GM12878 (cell line): ENCODE measurements around the gene TATDN2. TPM values are rescaled to one million over a fixed set of nuclear protein-coding genes. Genes with fewer than 3 reads are reported as not detected.

Experiments
- ATAC-seq: fragments of 200-7000 bp; cut with Tn5 transposase; 3 replicates; pipeline ENCODE4 v1.9.1; 2020; ENCODE audit warnings: mild to moderate bottlenecking, moderate library complexity
- BruUV-seq: library from RNA; stranded (reverse); fragments of 400-500 nt; replicated peaks from 2 replicates; lab custom pipeline; 2021; lab: Mats Ljungman, UMichigan
- CTCF ChIA-PET: fragments of 300-600 bp; sonication (Branson Sonifier 250); formaldehyde crosslinking; extraction: SDS; loops from one replicate; lab custom pipeline; 2021; ENCODE audit warnings: inconsistent platforms; lab: Yijun Ruan, JAX
- POLR2A ChIA-PET: fragments of 350-600 bp; formaldehyde crosslinking; extraction: SDS; loops from one replicate; lab custom pipeline; 2021; ENCODE audit warnings: inconsistent platforms; lab: Charles Lee
- RAD21 ChIA-PET: fragments of 300-600 bp; sonication (Branson Sonifier 250); formaldehyde crosslinking; loops from one replicate; lab custom pipeline; 2023; ENCODE audit warnings: antibody characterized with exemption; ENCODE audit not compliant: unreplicated experiment; lab: Charles Lee
- SMC1A ChIA-PET: fragments of 300-600 bp; sonication (Branson Sonifier 250); formaldehyde crosslinking; loops from one replicate; lab custom pipeline; 2023; ENCODE audit not compliant: unreplicated experiment, uncharacterized antibody; lab: Charles Lee
- DNase-seq: peaks from one replicate; pipeline ENCODE4 v3.0.0-alpha.2; 2011; ENCODE audit warnings: low read depth, low spot score
- FAIRE-seq: peaks from 3 replicates; lab custom pipeline; 2011; peaks lifted over from hg19 to GRCh38; lab: Jason Lieb, UNC
- H2AFZ ChIP-seq: 2 replicates; pipeline ENCODE4 v1.6.0; 2011; ENCODE audit warnings: low read depth, low read length, control low read depth; ENCODE audit not compliant: control insufficient read depth
- H3K27ac ChIP-seq: 2 replicates; pipeline ENCODE4 v1.5.1; 2011; ENCODE audit warnings: control low read depth; ENCODE audit not compliant: control insufficient read depth, insufficient read depth
- H3K27me3 ChIP-seq, 2 experiments: replicated peaks in 1 of 2; 2 replicates each; pipeline versions ENCODE4 v1.6.0 to v1.6.1; 2011; ENCODE audit warnings: low read length in 1 of 2; ENCODE audit not compliant: control insufficient read depth in 2 of 2, insufficient read depth in 2 of 2
- H3K36me3 ChIP-seq, 2 experiments: 2 replicates each; pipeline ENCODE4 v1.5.1; 2011; ENCODE audit warnings: low read length in 1 of 2; ENCODE audit not compliant: control insufficient read depth in 2 of 2, insufficient read depth in 2 of 2
- H3K4me1 ChIP-seq: 2 replicates; pipeline ENCODE4 v1.6.1; 2011; ENCODE audit warnings: mild to moderate bottlenecking, low read length, moderate library complexity, mixed read lengths; ENCODE audit not compliant: control insufficient read depth, insufficient read depth
- H3K4me2 ChIP-seq: 2 replicates; pipeline ENCODE4 v1.6.0; 2011; ENCODE audit warnings: control low read depth; ENCODE audit not compliant: control insufficient read depth, insufficient read depth
- H3K4me3 ChIP-seq: fragments of 200-600 bp; sonication (generic); 2 replicates; pipeline ENCODE4 v1.5.1; 2016
- H3K79me2 ChIP-seq: 2 replicates; pipeline ENCODE4 v1.6.0; 2011; ENCODE audit warnings: low read length; ENCODE audit not compliant: control insufficient read depth, insufficient read depth
- H3K9ac ChIP-seq: 2 replicates; pipeline ENCODE4 v1.8.0; 2011; ENCODE audit warnings: low read length, control low read depth, mixed read lengths; ENCODE audit not compliant: control insufficient read depth, insufficient read depth
- H3K9me3 ChIP-seq: replicated peaks from 3 replicates; pipeline ENCODE4 v1.5.1; 2011; ENCODE audit warnings: mild to moderate bottlenecking, low read length; ENCODE audit not compliant: control insufficient read depth, insufficient read depth
- H4K20me1 ChIP-seq: 2 replicates; pipeline ENCODE4 v1.6.0; 2011; ENCODE audit not compliant: control insufficient read depth, insufficient read depth
- BCL11A ChIP-seq: IDR thresholded peaks from 2 replicates; pipeline ENCODE4 v1.6.1; 2011; ENCODE audit warnings: low read depth, low read length
- ETV6 ChIP-seq, 2 experiments: fragments of 450-650 bp in 1 of 2; IDR thresholded peaks in 1 of 2; conservative IDR thresholded peaks in 1 of 2; 2 replicates each; pipeline ENCODE4 v1.6.1; 2014; ENCODE audit warnings: antibody characterized with exemption in 1 of 2, borderline replicate concordance in 1 of 2, low read depth in 1 of 2, mild to moderate bottlenecking in 1 of 2, moderate library complexity in 1 of 2
- MTA3 ChIP-seq: IDR thresholded peaks from 2 replicates; pipeline ENCODE4 v1.6.1; 2012; ENCODE audit warnings: low read length, inconsistent platforms, borderline replicate concordance
- POLR2AphosphoS5 ChIP-seq: IDR thresholded peaks from 2 replicates; pipeline ENCODE4 v1.6.1; 2011; ENCODE audit warnings: mild to moderate bottlenecking, low read length, inconsistent platforms
- RAD51 ChIP-seq: fragments of 450-650 bp; IDR thresholded peaks from 2 replicates; pipeline ENCODE4 v1.6.1; 2016; ENCODE audit warnings: moderate library complexity, mild to moderate bottlenecking, inconsistent platforms
- ZNF384 ChIP-seq: IDR thresholded peaks from 2 replicates; pipeline ENCODE4 v1.6.1; 2012; ENCODE audit warnings: low read depth, mild to moderate bottlenecking, low read length, improper control_type of control experiment, borderline replicate concordance
- WGBS: methylation state at CpG from one replicate; pipeline ENCODE4 v1.1.6; 2016; ENCODE audit warnings: low lambda C conversion rate; ENCODE audit not compliant: insufficient replicate concordance, insufficient coverage; ENCODE audit errors: missing lambda C conversion rate; 5-methylcytosine and 5-hydroxymethylcytosine counted together
- in situ Hi-C: fragments of 300-500 bp; cut with MboI; formaldehyde crosslinking; loops from 9 replicates; pipeline ENCODE4 v1.14.3; 2018; ENCODE audit warnings: mixed read lengths
- intact Hi-C: fragments of 100-400 bp; cut with micrococcal nuclease; formaldehyde crosslinking; loops from one replicate; pipeline ENCODE4 v1.14.2; 2022; ENCODE audit not compliant: unreplicated experiment
- polyA plus RNA-seq, 11 experiments: library from polyadenylated mRNA; depleted of rRNA in 4 of 11; unstranded in 6 of 11; stranded (reverse) in 5 of 11; fragments of >200 nt; fragmentation: Nextera tagmentation in 4 of 11; fragmentation: Illumina TruSeq in 1 of 11; extraction: Ambion mirVana in 4 of 11; extraction: Trizol in 1 of 11; gene quantifications; 1 replicate in 1 of 11; 2 replicates in 10 of 11; pipeline versions ENCODE4 v1.2.1 to v1.2.3, GENCODE V29; 2011 to 2016; ENCODE audit warnings: inconsistent platforms in 2 of 11, missing spikeins in 2 of 11, low read depth in 1 of 11
- total RNA-seq, 4 experiments: library from RNA; depleted of rRNA in 3 of 4; stranded (reverse); fragments of >200 nt in 3 of 4; fragmentation: Illumina TruSeq in 1 of 4; extraction: Trizol in 1 of 4; gene quantifications; 2 replicates each; pipeline versions ENCODE4 v1.2.1 to v1.2.3, GENCODE V29; 2013 to 2021
- TF ChIP-seq, protein P1 (sequence below): fragments of 450-650 bp; IDR thresholded peaks from 2 replicates; pipeline ENCODE4 v1.6.1; 2016; ENCODE audit warnings: mild to moderate bottlenecking
- TF ChIP-seq, protein P2 (sequence below): IDR thresholded peaks from 2 replicates; pipeline ENCODE4 v1.6.1; 2011; ENCODE audit warnings: low read depth, low read length, improper control_type of control experiment, borderline replicate concordance

The TATDN2 gene
- total and polyA plus RNA-seq, 10 of the 15 experiments (the other 5 are each of a cell fraction or from before 2014, with no cell fraction given): 4.2 to 36.5 (median 15.8) TPM

DNA sequence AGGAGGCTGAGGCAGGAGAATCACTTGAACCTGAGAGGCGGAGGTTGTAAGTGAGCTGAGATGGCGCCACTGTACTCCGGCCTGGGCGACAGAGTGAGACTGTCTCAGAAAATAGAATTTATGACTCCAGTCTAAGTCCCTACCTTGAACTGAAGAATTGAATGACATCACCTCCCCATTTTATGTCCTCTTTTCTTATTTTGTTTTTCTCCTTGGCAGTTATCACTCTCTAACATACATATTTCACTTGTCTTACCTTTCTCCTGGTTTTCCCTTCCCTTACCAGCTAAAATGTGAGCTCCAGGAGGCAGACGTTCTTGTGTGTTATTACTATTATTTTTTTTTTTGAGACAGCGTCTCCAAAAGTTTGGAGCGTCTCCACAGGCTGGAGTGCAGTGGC, 7.6 kb downstream of the TATDN2 start:
- Histone ChIP-seq H3K4me3 (no peak overlapping the region), H3K27me3 (no peaks in the 10 kb centered on the region), H3K27ac (no peak overlapping the region), H4K20me1 (no peaks in the 10 kb centered on the region; the same call in 1 of the 2 replicates), H2AFZ (no peak overlapping the region), H3K9me3 (no peaks in the 10 kb centered on the region), H3K79me2 (peaks cover 45% of the 10 kb centered on the region), H3K4me1 (no peaks in the 10 kb centered on the region), H3K4me2 (no peak overlapping the region)
- ChIA-PET CTCF (interaction anchor here (1.1 kb wide), 1 partner anchor 323 kb away, joined by 3 read pairs; no protein-coding TSS in a partner anchor), SMC1A (interaction anchor here (0.6 kb wide), 2 partner anchors 280 to 1867 kb away, joined by 3 read pairs; no protein-coding TSS in a partner anchor), POLR2A (no interaction called here), RAD21 (no interaction called here)
- FAIRE-seq (no peak), DNase-seq (no peak)
- intact Hi-C loops: no loop called here
- over 99% methylated on average over 7 of the region's 7 CpGs for WGBS
- BruUV-seq: no TSS peak
- in situ Hi-C loops: no loop called here
- TF ChIP-seq ZNF384 (no peak), RAD51 (no peak), ETV6 (conservative IDR thresholded peaks at IDR 0.05 in 1 of 2, IDR thresholded peaks at IDR 0.05 in 1 of 2; ENCODE audit: borderline replicate concordance in 1 of 2, low read depth in 1 of 2) (no peak), BCL11A (no peak), MTA3 (no peak), POLR2AphosphoS5 (no peak)
- TF ChIP-seq, protein P1, sequence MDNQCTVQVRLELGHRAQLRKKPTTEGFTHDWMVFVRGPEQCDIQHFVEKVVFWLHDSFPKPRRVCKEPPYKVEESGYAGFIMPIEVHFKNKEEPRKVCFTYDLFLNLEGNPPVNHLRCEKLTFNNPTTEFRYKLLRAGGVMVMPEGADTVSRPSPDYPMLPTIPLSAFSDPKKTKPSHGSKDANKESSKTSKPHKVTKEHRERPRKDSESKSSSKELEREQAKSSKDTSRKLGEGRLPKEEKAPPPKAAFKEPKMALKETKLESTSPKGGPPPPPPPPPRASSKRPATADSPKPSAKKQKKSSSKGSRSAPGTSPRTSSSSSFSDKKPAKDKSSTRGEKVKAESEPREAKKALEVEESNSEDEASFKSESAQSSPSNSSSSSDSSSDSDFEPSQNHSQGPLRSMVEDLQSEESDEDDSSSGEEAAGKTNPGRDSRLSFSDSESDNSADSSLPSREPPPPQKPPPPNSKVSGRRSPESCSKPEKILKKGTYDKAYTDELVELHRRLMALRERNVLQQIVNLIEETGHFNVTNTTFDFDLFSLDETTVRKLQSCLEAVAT: no peak
- TF ChIP-seq, protein P2, sequence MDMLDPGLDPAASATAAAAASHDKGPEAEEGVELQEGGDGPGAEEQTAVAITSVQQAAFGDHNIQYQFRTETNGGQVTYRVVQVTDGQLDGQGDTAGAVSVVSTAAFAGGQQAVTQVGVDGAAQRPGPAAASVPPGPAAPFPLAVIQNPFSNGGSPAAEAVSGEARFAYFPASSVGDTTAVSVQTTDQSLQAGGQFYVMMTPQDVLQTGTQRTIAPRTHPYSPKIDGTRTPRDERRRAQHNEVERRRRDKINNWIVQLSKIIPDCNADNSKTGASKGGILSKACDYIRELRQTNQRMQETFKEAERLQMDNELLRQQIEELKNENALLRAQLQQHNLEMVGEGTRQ: no peak
- TF ChIP-seq, all 136 proteins: peak for 0
- Histone ChIP-seq H3K36me3 (peaks cover 7 to 28% of the 10 kb centered on the region in 2 experiments; a peak in 3 of 4 replicates), H3K9ac (no peak overlapping the region)
- ATAC-seq: no peak
